H1 (cell line): ENCODE data around the gene PRR19. TPM values are rescaled to one million over a fixed set of nuclear protein-coding genes. Genes with fewer than 3 reads are reported as not detected.
A peak's percentile ranks its signal among the peaks of the same experiment; 100 is the strongest.

ENCODE experiments used
- CTCF ChIA-PET: fragments of 300-600 bp; sonication (Branson Sonifier 250); formaldehyde crosslinking; loops from one replicate; lab custom pipeline; 2021; ENCODE audit not compliant: partially characterized antibody; lab: Charles Lee
- POLR2A ChIA-PET: fragments of 300-600 bp; sonication (Branson Sonifier 250); formaldehyde crosslinking; loops from one replicate; lab custom pipeline; 2021; ENCODE audit warnings: inconsistent platforms; ENCODE audit not compliant: partially characterized antibody; lab: Charles Lee
- DNase-seq, 2 experiments: peaks; one replicate each; pipeline versions ENCODE4 v3.0.0 to v3.0.0-alpha.2; 2010 to 2022; ENCODE audit warnings: low spot score in 2 of 2, low read depth in 1 of 2, mixed read lengths in 1 of 2
- FAIRE-seq: peaks from 2 replicates; lab custom pipeline; 2011; peaks lifted over from hg19 to GRCh38; lab: Jason Lieb, UNC
- H2AFZ ChIP-seq: 2 replicates; pipeline ENCODE4 v1.8.1; 2012; ENCODE audit warnings: low read length, inconsistent platforms
- H2AK5ac ChIP-seq: 2 replicates; pipeline ENCODE4 v1.6.1; 2013; ENCODE audit warnings: low read depth, low read length
- H2BK120ac ChIP-seq: replicated peaks from 2 replicates; pipeline ENCODE3; 2013; ENCODE audit warnings: low read depth, low read length, inconsistent platforms
- H2BK12ac ChIP-seq: 2 replicates; pipeline ENCODE4 v1.6.1; 2013; ENCODE audit warnings: low read depth, low read length
- H2BK15ac ChIP-seq: 2 replicates; pipeline ENCODE4 v1.6.1; 2013; ENCODE audit warnings: low read length
- H2BK20ac ChIP-seq: 2 replicates; pipeline ENCODE4 v1.6.1; 2013; ENCODE audit warnings: low read length
- H2BK5ac ChIP-seq: 2 replicates; pipeline ENCODE4 v1.6.1; 2013; ENCODE audit warnings: low read depth, low read length
- H3K14ac ChIP-seq: 2 replicates; pipeline ENCODE4 v1.6.1; 2013; ENCODE audit warnings: inconsistent platforms; ENCODE audit not compliant: insufficient read length
- H3K18ac ChIP-seq: 2 replicates; pipeline ENCODE4 v1.6.1; 2013; ENCODE audit warnings: low read length; ENCODE audit errors: extremely low read depth
- H3K23ac ChIP-seq: 2 replicates; pipeline ENCODE4 v1.6.1; 2013; ENCODE audit warnings: inconsistent platforms; ENCODE audit not compliant: insufficient read length
- H3K23me2 ChIP-seq: 2 replicates; pipeline ENCODE4 v1.6.1; 2013; ENCODE audit warnings: low read depth, low read length
- H3K27ac ChIP-seq: 2 replicates; pipeline ENCODE4 v1.6.1; 2011; ENCODE audit warnings: low read depth, low read length, inconsistent platforms
- H3K27me3 ChIP-seq, 4 experiments: replicated peaks in 1 of 4; 1 replicate in 1 of 4; 2 replicates in 3 of 4; pipeline versions ENCODE4 v1.6.1 to v1.8.1; 2011 to 2013; ENCODE audit warnings: low read length in 3 of 4, mild to moderate bottlenecking in 3 of 4, inconsistent platforms in 2 of 4, mixed read lengths in 2 of 4, moderate library complexity in 1 of 4; ENCODE audit not compliant: control insufficient read depth in 3 of 4, insufficient read depth in 3 of 4; ENCODE audit errors: extremely low read depth in 1 of 4
- H3K36me3 ChIP-seq, 4 experiments: 2 replicates each; pipeline versions ENCODE4 v1.6.1 to v1.8.1; 2011 to 2013; ENCODE audit warnings: mild to moderate bottlenecking in 4 of 4, low read length in 3 of 4, moderate library complexity in 2 of 4, control low read depth in 1 of 4, inconsistent platforms in 1 of 4; ENCODE audit not compliant: insufficient read depth in 4 of 4, control insufficient read depth in 2 of 4
- H3K4ac ChIP-seq: replicated peaks from 2 replicates; pipeline ENCODE3; 2013; ENCODE audit warnings: low read length, low read depth, mixed read lengths, inconsistent platforms; ENCODE audit not compliant: insufficient read length
- H3K4me1 ChIP-seq, 4 experiments: replicated peaks in 1 of 4; 1 replicate in 1 of 4; 2 replicates in 3 of 4; pipeline versions ENCODE4 v1.6.1 to v1.8.1; 2011 to 2013; ENCODE audit warnings: low read length in 3 of 4, inconsistent platforms in 2 of 4, mixed read lengths in 1 of 4; ENCODE audit not compliant: insufficient read depth in 4 of 4, control insufficient read depth in 3 of 4
- H3K4me2 ChIP-seq, 2 experiments: 2 replicates each; pipeline versions ENCODE4 v1.6.1 to v1.8.1; 2011 to 2013; ENCODE audit warnings: low read depth in 2 of 2, low read length in 2 of 2, control low read depth in 1 of 2, inconsistent platforms in 1 of 2, mild to moderate bottlenecking in 1 of 2; ENCODE audit not compliant: insufficient read depth in 1 of 2
- H3K4me3 ChIP-seq, 4 experiments: fragments of 200-600, 300-600 bp in 1 of 4; sonication (generic), shearing (Covaris generic), sonication (Bioruptor Twin) in 1 of 4; 2 replicates each; pipeline versions ENCODE4 v1.5.1 to v1.8.1; 2011 to 2016; ENCODE audit warnings: low read length in 4 of 4, low read depth in 3 of 4, control low read depth in 2 of 4, inconsistent platforms in 2 of 4, mild to moderate bottlenecking in 2 of 4, mixed read lengths in 1 of 4, moderate library complexity in 1 of 4; ENCODE audit not compliant: insufficient read depth in 2 of 4; ENCODE audit errors: extremely low read depth in 1 of 4
- H3K56ac ChIP-seq: replicated peaks from 2 replicates; pipeline ENCODE3; 2013; ENCODE audit warnings: low read depth, mild to moderate bottlenecking, mixed read lengths, low read length, inconsistent platforms; ENCODE audit not compliant: insufficient read length
- H3K79me1 ChIP-seq: 2 replicates; pipeline ENCODE4 v1.6.1; 2013; ENCODE audit warnings: low read depth, low read length, control low read depth
- H3K79me2 ChIP-seq, 2 experiments: 2 replicates each; pipeline versions ENCODE4 v1.6.1 to v1.8.1; 2012 to 2013; ENCODE audit warnings: low read length in 2 of 2, mild to moderate bottlenecking in 2 of 2, inconsistent platforms in 1 of 2; ENCODE audit not compliant: insufficient read depth in 2 of 2, control insufficient read depth in 1 of 2
- H3K9ac ChIP-seq, 4 experiments: replicated peaks in 1 of 4; 1 replicate in 1 of 4; 2 replicates in 3 of 4; pipeline versions ENCODE4 v1.6.1 to v1.8.1; 2011 to 2013; ENCODE audit warnings: low read depth in 3 of 4, low read length in 3 of 4, control low read depth in 2 of 4, mild to moderate bottlenecking in 2 of 4, moderate library complexity in 2 of 4, inconsistent platforms in 1 of 4; ENCODE audit errors: extremely low read depth in 1 of 4
- H3K9me3 ChIP-seq, 2 experiments: 2 replicates each; pipeline versions ENCODE4 v1.6.1 to v1.8.1; 2012 to 2013; ENCODE audit warnings: mild to moderate bottlenecking in 2 of 2, moderate library complexity in 2 of 2, control low read depth in 1 of 2, inconsistent platforms in 1 of 2, low read depth in 1 of 2, low read length in 1 of 2, mixed read lengths in 1 of 2; ENCODE audit not compliant: insufficient read depth in 2 of 2
- H4K20me1 ChIP-seq, 2 experiments: replicated peaks in 1 of 2; 2 replicates each; pipeline versions ENCODE3 to v1.8.1; 2011 to 2013; ENCODE audit warnings: inconsistent platforms in 2 of 2, low read length in 2 of 2, mild to moderate bottlenecking in 1 of 2; ENCODE audit not compliant: insufficient read depth in 2 of 2, control insufficient read depth in 1 of 2
- H4K5ac ChIP-seq: 2 replicates; pipeline ENCODE4 v1.6.1; 2013; ENCODE audit warnings: low read length, low read depth, mixed read lengths, inconsistent platforms; ENCODE audit not compliant: insufficient read length
- H4K8ac ChIP-seq: 2 replicates; pipeline ENCODE4 v1.8.0; 2013; ENCODE audit warnings: mild to moderate bottlenecking, moderate library complexity, low read length, inconsistent platforms; ENCODE audit not compliant: insufficient read depth; ENCODE audit errors: extremely low read depth
- H4K91ac ChIP-seq: replicated peaks from 2 replicates; pipeline ENCODE3; 2013; ENCODE audit warnings: low read length, mixed read lengths, inconsistent platforms; ENCODE audit not compliant: insufficient read length
- ATF2 ChIP-seq: IDR thresholded peaks from 2 replicates; pipeline ENCODE4 v1.6.1; 2012; ENCODE audit warnings: low read length, inconsistent platforms
- CREB1 ChIP-seq: IDR thresholded peaks from 2 replicates; pipeline ENCODE4 v1.6.1; 2012; ENCODE audit warnings: inconsistent platforms
- CTCF ChIP-seq, 3 experiments: IDR thresholded peaks; 1 replicate in 2 of 3; 2 replicates in 1 of 3; pipeline versions ENCODE4 v1.5.1 to v1.6.1; 2011; ENCODE audit warnings: low read length in 3 of 3, mild to moderate bottlenecking in 3 of 3, inconsistent platforms in 2 of 3, low read depth in 1 of 3, moderate library complexity in 1 of 3; ENCODE audit not compliant: insufficient read depth in 1 of 3; ENCODE audit errors: control extremely low read depth in 1 of 3
- FOSL1 ChIP-seq: IDR thresholded peaks from 2 replicates; pipeline ENCODE4 v1.6.1; 2011; ENCODE audit warnings: mild to moderate bottlenecking, low read depth, low read length, moderate library complexity; ENCODE audit not compliant: insufficient read depth
- HDAC2 ChIP-seq, 2 experiments: fragments of 300-600 bp in 1 of 2; sonication (generic) in 1 of 2; IDR thresholded peaks; 2 replicates each; pipeline ENCODE4 v1.6.1; 2011 to 2012; ENCODE audit warnings: low read depth in 2 of 2, low read length in 2 of 2, mild to moderate bottlenecking in 2 of 2, moderate library complexity in 2 of 2, borderline replicate concordance in 1 of 2, inconsistent platforms in 1 of 2
- NRF1 ChIP-seq: IDR thresholded peaks from 2 replicates; pipeline ENCODE4 v1.6.1; 2011; ENCODE audit warnings: mild to moderate bottlenecking, low read depth, low read length, improper control_type of control experiment
- SP4 ChIP-seq: IDR thresholded peaks from 2 replicates; pipeline ENCODE4 v1.6.1; 2012; ENCODE audit warnings: low read length, inconsistent platforms
- SRF ChIP-seq: IDR thresholded peaks from 2 replicates; pipeline ENCODE4 v1.6.1; 2011; ENCODE audit warnings: mild to moderate bottlenecking, low read depth, low read length, moderate library complexity
- TBP ChIP-seq: IDR thresholded peaks from 2 replicates; pipeline ENCODE4 v1.6.1; 2011; ENCODE audit warnings: low read depth, low read length, improper control_type of control experiment
- WGBS, 2 experiments: shearing (Covaris generic) in 1 of 2; methylation state at CpG; one replicate each; pipeline versions ENCODE4 v1.1.6 to v1.1.7; 2013 to 2015; ENCODE audit warnings: low lambda C conversion rate in 2 of 2, mixed read lengths in 2 of 2, inconsistent platforms in 1 of 2, low coverage in 1 of 2, missing lambda C conversion rate in 1 of 2; ENCODE audit not compliant: insufficient replicate concordance in 2 of 2, insufficient coverage in 1 of 2, insufficient read length in 1 of 2; ENCODE audit errors: extremely low coverage in 1 of 2, missing lambda C conversion rate in 1 of 2; 5-methylcytosine and 5-hydroxymethylcytosine counted together
- polyA plus RNA-seq, 7 experiments: library from polyadenylated mRNA; depleted of rRNA in 3 of 7; stranded (reverse) in 5 of 7; unstranded in 2 of 7; fragments of >200 nt in 5 of 7; fragments of 200-250 nt in 2 of 7; gene quantifications; 1 replicate in 5 of 7; 2 replicates in 1 of 7; 4 replicates in 1 of 7; pipeline versions ENCODE4 v1.2.1 to v1.2.3, GENCODE V29; 2011 to 2013; ENCODE audit warnings: missing spikeins in 2 of 7, mixed read lengths in 2 of 7
- total RNA-seq: library from RNA; stranded (reverse); fragmentation: NEBNext Ultra II Directional; extraction: Animal tissue kit (Norgen Biotek cat#: 25700); gene quantifications from 2 replicates; pipeline ENCODE4 v1.2.1, GENCODE V29; 2021

PRR19 gene
- total and polyA plus RNA-seq, 2 of the 8 experiments (the other 6 are each of a cell fraction or from before 2014, with no cell fraction given): 7.2 to 7.5 TPM

- 96% methylated on average over 15 of the region's 18 CpGs; no CpG with 5 or more reads in 1 of the 2 experiments for WGBS, 2 experiments
- ChIA-PET CTCF (interaction anchor here (0.6 to 6.1 kb wide), 16 partner anchors 10 to 1653 kb away, joined by 3 to 90 read pairs (median 4); no protein-coding TSS in a partner anchor), POLR2A (interaction anchor here (1.9 kb wide), 1 partner anchor 10 kb away, joined by 5 read pairs; no protein-coding TSS in a partner anchor)
- no peaks in the 10 kb centered on the region for H4K20me1 ChIP-seq
- H3K79me1 ChIP-seq: no peaks in the 10 kb centered on the region
- no peak overlapping the region for H2BK20ac ChIP-seq
- no peak overlapping the region for H3K18ac ChIP-seq
- no peaks in the 10 kb centered on the region for H3K9me3 ChIP-seq
- no peak overlapping the region for H3K4me3 ChIP-seq
- H2BK12ac ChIP-seq: no peak overlapping the region
- H3K4me1 ChIP-seq: no peaks in the 10 kb centered on the region
- H4K5ac ChIP-seq: no peak overlapping the region
- H2BK120ac ChIP-seq: no peak overlapping the region
- no peaks in the 10 kb centered on the region for H3K79me2 ChIP-seq
- H3K36me3 ChIP-seq: peaks cover 0 to 6% (median 0%) of the 10 kb centered on the region in 4 experiments; a peak in 1 of 8 replicates
- FAIRE-seq (no peak), DNase-seq (no peak)
- no peaks in the 10 kb centered on the region for H3K27me3 ChIP-seq
- H3K23ac ChIP-seq: no peak overlapping the region
- no peak overlapping the region for H2AFZ ChIP-seq
- H3K14ac ChIP-seq: no peak overlapping the region
- no peak overlapping the region for H3K56ac ChIP-seq
- no peaks in the 10 kb centered on the region for H3K23me2 ChIP-seq
- peak overlapping the region; percentile 25; the same call in 1 of the 2 replicates for H4K8ac ChIP-seq
- no peak overlapping the region for H3K9ac ChIP-seq
- H2AK5ac ChIP-seq: no peak overlapping the region
- H2BK15ac ChIP-seq: no peak overlapping the region
- no peak overlapping the region for H3K4me2 ChIP-seq
- H2BK5ac ChIP-seq: no peak overlapping the region
- no peak overlapping the region; the same call in 1 of the 2 replicates for H3K27ac ChIP-seq
- no peak overlapping the region for H4K91ac ChIP-seq
- no peak overlapping the region for H3K4ac ChIP-seq
- no peak for TF ChIP-seq SP4
- no peak for TF ChIP-seq NRF1
- TF ChIP-seq HDAC2 (IDR thresholded peaks at IDR 0.05; ENCODE audit: borderline replicate concordance in 1 of 2, low read depth in 2 of 2, low read length in 2 of 2): no peak
- TF ChIP-seq TBP: no peak
- TF ChIP-seq CTCF (IDR thresholded peaks at IDR 0.05; ENCODE audit: control extremely low read depth in 1 of 3, insufficient read depth in 1 of 3, low read depth in 1 of 3, low read length in 3 of 3): no peak
- TF ChIP-seq FOSL1: no peak
- TF ChIP-seq CREB1: no peak
- TF ChIP-seq ATF2: no peak
- TF ChIP-seq SRF: no peak
Measured at GRCh38 chr19:42344336-42344893, 42.5 kb downstream of the PRR19 start.
